Measurements from ENCODE around the gene CPEB2. TPM values are rescaled to one million over a fixed set of nuclear protein-coding genes. Genes with fewer than 3 reads are reported as not detected.

CPEB2 gene
- 5.9 to 8.2 TPM (median 6.7 TPM) in 5 replicates for total RNA-seq (2022; extraction: Qiagen RNA extraction)

GRCh38 chr4:15001869-15002658 is at the start of gene CPEB2:
Gene CPEB2 (plus strand): TSS chr4:15002481. CDS start chr4:15002674, 193 bp downstream.

